ENCODE measurements around the gene NUMA1. TPM values are rescaled to one million over a fixed set of nuclear protein-coding genes. Genes with fewer than 3 reads are reported as not detected.
A peak's percentile ranks its signal among the peaks of the same experiment; 100 is the strongest.

Gene NUMA1
- 215 TPM for polyA plus RNA-seq (ENCODE audit: insufficient read length)

GRCh38 chr11:72080326-72081183, at the start of gene NUMA1, which contains the start of gene LRRC51:
Gene NUMA1, minus strand, starts transcription at chr11:72080542. Its CDS starts 44,599 bp downstream, at chr11:72035943.
Gene LRRC51, plus strand, starts transcription at chr11:72080850. Its CDS starts 8,234 bp downstream, at chr11:72089084.
- DNase-seq = peak; percentile 99

- no peak for DNase-seq
These were observed 49.0 kb upstream of the NUMA1 start for GRCh38 chr11:72129381-72129780.

GRCh38 chr11:72127923-72128322, 47.6 kb upstream of the NUMA1 start:
- DNase-seq = no peak

- DNase-seq = no peak
These were observed 45.6 kb upstream of the NUMA1 start for GRCh38 chr11:72125956-72126355.

- DNase-seq = no peak
These were observed 43.7 kb upstream of the NUMA1 start for GRCh38 chr11:72124046-72124445.

- no peak for DNase-seq
These were observed 42.8 kb upstream of the NUMA1 start for GRCh38 chr11:72123117-72123653.

GRCh38 chr11:72122607-72123006, 42.3 kb upstream of the NUMA1 start:
- DNase-seq = no peak

GRCh38 chr11:72120930-72121329, 40.6 kb upstream of the NUMA1 start:
- DNase-seq = no peak

GRCh38 chr11:72119198-72119597, 38.9 kb upstream of the NUMA1 start:
- DNase-seq = no peak

- no peak for DNase-seq
These were observed 35.8 kb upstream of the NUMA1 start for GRCh38 chr11:72116019-72116755.

- no peak for DNase-seq
These were observed 34.2 kb upstream of the NUMA1 start for GRCh38 chr11:72114570-72114969.

GRCh38 chr11:72112978-72113808, 32.9 kb upstream of the NUMA1 start:
- no peak for DNase-seq

GRCh38 chr11:72112143-72112977, 32.0 kb upstream of the NUMA1 start, which contains the start of gene ANAPC15:
Gene ANAPC15, minus strand, starts transcription at chr11:72112695. Its CDS starts 1,419 bp downstream, at chr11:72111276.
- DNase-seq = peak; percentile 99

- no peak for DNase-seq
These were observed 31.2 kb upstream of the NUMA1 start for GRCh38 chr11:72111300-72112142.

GRCh38 chr11:72105888-72106287, 25.5 kb upstream of the NUMA1 start, which contains the start of gene TOMT:
Gene TOMT, plus strand, starts transcription at chr11:72105924. Its CDS starts 28 bp downstream, at chr11:72105952.
- DNase-seq = no peak

GRCh38 chr11:72103754-72104167, 23.4 kb upstream of the NUMA1 start:
- no peak for DNase-seq

GRCh38 chr11:72102946-72103753, 22.8 kb upstream of the NUMA1 start, which contains the start of gene LAMTOR1:
Gene LAMTOR1, minus strand, starts transcription at chr11:72103297. Its CDS starts 73 bp downstream, at chr11:72103224.
- peak; percentile 98 for DNase-seq

GRCh38 chr11:72102631-72102945, 22.2 kb upstream of the NUMA1 start:
- DNase-seq = no peak

- no peak for DNase-seq
These were observed 21.8 kb upstream of the NUMA1 start for GRCh38 chr11:72102162-72102561.

All from hindlimb muscle (tissue), 1 donor.